AG09319 (cell line): Measurements from ENCODE around the gene NUCB1.

Experiments
- DNase-seq: peaks from one replicate; pipeline ENCODE4 v3.0.0-alpha.2; 2010; ENCODE audit warnings: low read depth; ENCODE audit errors: extremely low read depth
- CTCF ChIP-seq: IDR thresholded peaks from 2 replicates; pipeline ENCODE4 v1.5.1; 2011; ENCODE audit warnings: low read depth, mild to moderate bottlenecking, inconsistent platforms, low read length, moderate library complexity

The NUCB1 gene

GRCh38 chr19:48964205-48965039, 64.3 kb downstream of the NUCB1 start:
- DNase-seq, result no peak

GRCh38 chr19:48965040-48965805, 65.1 kb downstream of the NUCB1 start, which contains the start of gene FTL:
Gene FTL, plus strand, starts transcription at chr19:48965309. Its CDS starts 199 bp downstream, at chr19:48965508.
- peak; percentile 93 for DNase-seq
- no peak for TF ChIP-seq CTCF

More at GRCh38 chr19:48964205-48965039, 64.3 kb downstream of the NUCB1 start:
- no peak for TF ChIP-seq CTCF

GRCh38 chr19:48965806-48966540, 65.9 kb downstream of the NUCB1 start:
- no peak for TF ChIP-seq CTCF
- DNase-seq, result no peak

GRCh38 chr19:48966541-48967345, 66.6 kb downstream of the NUCB1 start:
- TF ChIP-seq CTCF, result no peak
- DNase-seq, result no peak

GRCh38 chr19:48967346-48968178, 67.5 kb downstream of the NUCB1 start:
- DNase-seq, result peak; percentile 56
- TF ChIP-seq CTCF, result no peak

GRCh38 chr19:48968179-48968661, 68.1 kb downstream of the NUCB1 start:
- DNase-seq, result no peak
- TF ChIP-seq CTCF, result no peak
